ENCODE measurements around the gene MLPH.

The MLPH gene

DNA sequence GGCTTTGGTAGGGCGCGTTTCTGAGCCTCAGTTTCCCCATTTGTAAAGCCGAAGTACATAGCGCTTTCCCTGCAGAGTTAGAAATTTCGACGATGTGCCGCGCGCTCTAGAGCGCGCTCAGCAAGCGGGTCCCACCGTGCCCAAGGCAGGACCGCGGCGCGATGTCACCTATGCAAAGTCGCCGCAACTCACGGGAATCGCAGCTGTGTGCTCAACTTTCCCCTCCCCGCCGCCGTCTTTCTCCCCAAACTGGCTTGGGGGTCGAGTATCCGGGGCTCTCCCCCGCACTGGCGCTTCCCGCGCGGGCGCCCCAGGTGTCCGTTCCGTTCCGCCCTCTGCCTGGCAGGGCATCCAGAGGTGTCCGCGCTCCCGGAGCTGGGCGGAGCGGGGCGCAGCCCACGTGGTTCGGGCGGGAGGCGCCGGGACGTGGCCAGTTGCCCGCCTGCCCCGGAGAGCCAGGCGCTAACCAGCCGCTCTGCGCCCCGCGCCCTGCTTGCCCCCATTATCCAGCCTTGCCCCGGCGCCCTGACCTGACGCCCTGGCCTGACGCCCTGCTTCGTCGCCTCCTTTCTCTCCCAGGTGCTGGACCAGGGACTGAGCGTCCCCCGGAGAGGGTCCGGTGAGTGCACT lies at the start of gene MLPH:
TSS of gene MLPH (plus strand) at position 433 of the 630 bp plus-strand sequence. CDS start 6,176 bp downstream, outside the sequence.
- DNase-seq (ENCODE audit: low spot score), result no peak

- DNase-seq (ENCODE audit: low spot score), result no peak
Measured at GRCh38 chr2:237437566-237437965, 49.5 kb upstream of the MLPH start.

DNA sequence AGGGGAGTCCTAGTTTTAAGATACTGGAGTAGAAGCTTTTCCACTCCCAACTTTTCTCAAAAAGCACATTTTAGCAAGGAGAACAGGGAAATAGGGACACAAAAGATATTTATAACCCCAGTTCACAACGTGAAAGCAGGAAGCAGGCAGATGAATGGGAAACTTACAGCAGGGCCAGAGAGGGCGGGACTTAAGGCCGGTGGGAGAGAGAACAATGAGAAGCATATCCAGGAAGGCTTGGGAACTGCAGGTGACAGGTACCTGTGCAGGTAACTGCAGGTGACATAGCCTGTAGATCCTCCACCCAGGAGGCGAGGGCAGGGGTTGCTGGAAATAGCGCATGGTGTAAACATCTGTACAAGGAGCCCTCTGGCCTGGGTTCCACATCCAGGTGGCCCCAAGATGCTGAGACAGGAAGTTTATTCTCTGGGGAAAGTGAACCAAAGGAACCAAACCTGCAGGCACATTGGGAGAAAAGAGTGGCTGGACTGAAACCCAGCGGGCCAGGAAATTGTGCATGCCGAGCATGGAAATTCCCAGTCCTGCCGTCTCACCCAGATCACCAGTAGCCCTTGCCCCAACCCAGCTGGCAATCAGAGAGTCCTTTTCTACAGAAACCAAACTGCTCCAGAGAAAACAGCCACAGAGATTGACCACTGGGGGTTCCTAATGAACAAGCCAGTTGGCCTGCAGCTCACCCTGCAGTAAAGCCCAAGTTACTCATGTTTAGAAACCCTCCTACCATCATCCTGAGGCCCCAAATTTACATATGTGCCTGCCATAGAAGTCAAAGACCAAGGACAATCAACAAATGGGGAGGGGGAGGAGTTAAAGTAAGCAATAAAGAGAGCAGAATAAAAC lies 48.7 kb upstream of the MLPH start:
- no peak for DNase-seq (ENCODE audit: low spot score)

DNA sequence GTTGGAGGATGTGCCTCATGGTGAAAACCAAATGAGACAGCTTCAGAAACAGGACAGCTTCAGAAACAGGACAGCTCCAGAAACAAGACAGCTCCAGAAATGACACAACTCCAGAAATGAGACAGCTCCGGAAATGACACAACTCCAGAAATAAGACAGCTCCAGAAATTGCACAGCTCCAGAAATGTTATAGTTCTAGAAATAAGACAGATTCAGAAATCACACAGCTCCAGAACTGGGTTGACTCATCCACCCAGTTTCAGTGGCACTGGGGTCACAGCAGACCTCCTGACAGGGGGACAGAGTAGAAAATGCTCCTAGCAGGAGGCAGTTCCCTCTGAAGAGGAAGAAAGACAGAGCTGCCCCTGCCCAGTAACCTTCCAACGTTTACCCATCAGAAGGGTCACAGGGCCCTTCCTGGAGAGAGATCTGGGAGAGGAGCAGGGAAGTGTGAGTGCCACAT lies 46.2 kb upstream of the MLPH start:
- DNase-seq (ENCODE audit: low spot score), result no peak

DNA sequence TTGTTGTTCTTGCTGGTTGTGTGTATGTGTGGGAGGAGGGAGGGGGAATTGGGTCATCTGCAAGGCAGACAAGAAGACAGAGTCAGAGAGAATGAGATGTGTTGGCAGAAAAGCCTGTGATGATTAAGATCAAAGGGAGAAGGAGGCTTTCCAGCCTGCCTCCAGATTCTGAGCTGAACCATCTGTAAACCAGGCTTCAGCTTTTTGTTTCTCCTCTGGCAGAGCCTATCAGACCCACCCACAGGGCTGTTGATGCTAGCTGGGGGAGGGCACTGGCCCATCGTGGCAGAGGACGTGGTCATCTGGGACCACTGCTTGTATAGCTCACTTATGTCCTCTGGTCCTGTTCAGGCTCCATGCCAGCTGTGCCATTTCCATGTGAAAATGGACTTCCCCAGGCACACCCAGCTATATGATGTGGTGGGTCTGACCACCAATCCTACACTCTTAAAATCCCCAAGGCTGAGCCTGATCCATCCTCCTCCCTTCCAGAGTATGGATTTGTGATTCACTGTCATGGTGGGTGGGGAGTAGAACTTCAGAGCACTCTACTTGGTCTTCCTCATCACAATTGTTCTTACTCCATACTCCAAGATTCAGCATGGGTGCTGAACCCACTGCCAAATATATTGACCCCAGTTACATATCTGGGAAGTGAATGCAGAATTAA lies 45.3 kb upstream of the MLPH start:
- DNase-seq (ENCODE audit: low spot score), result peak; percentile 45

GRCh38 chr2:237444071-237444470 lies 43.0 kb upstream of the MLPH start:
- DNase-seq (ENCODE audit: low spot score), result no peak

- DNase-seq (ENCODE audit: low spot score), result no peak
Measured at GRCh38 chr2:237445611-237446337, 41.3 kb upstream of the MLPH start.

- no peak for DNase-seq (ENCODE audit: low spot score)
Measured at GRCh38 chr2:237446338-237446665, 40.7 kb upstream of the MLPH start.

- DNase-seq (ENCODE audit: low spot score), result no peak
Measured at GRCh38 chr2:237447496-237447895, 39.6 kb upstream of the MLPH start.

GRCh38 chr2:237448171-237448570 lies 38.9 kb upstream of the MLPH start:
- no peak for DNase-seq (ENCODE audit: low spot score)

DNA sequence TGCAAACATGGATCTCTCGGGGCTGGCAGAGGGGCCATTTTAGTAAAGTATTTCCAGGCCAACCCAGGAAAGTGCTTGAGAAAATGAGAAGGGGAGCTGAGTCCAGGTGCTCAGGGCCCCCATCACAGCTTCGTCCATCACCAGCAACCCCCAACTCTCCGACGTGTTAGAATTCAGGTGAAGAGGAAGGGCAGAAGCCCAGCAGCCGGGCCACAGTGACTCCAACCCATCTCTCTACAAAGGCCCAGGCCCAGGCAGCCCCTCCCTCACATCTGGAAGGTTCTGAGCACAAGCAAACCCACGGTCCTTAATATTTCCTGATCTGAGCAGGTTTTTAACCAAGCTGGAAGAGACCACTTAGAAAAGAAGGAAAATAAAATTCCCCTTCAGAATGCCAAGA lies 38.4 kb upstream of the MLPH start:
- DNase-seq (ENCODE audit: low spot score), result no peak

- no peak for DNase-seq (ENCODE audit: low spot score)
Measured at GRCh38 chr2:237449193-237449881, 37.7 kb upstream of the MLPH start.

GRCh38 chr2:237450108-237450507 lies 36.9 kb upstream of the MLPH start:
- DNase-seq (ENCODE audit: low spot score), result no peak

- DNase-seq (ENCODE audit: low spot score), result no peak
Measured at GRCh38 chr2:237450583-237450982, 36.5 kb upstream of the MLPH start.

DNA sequence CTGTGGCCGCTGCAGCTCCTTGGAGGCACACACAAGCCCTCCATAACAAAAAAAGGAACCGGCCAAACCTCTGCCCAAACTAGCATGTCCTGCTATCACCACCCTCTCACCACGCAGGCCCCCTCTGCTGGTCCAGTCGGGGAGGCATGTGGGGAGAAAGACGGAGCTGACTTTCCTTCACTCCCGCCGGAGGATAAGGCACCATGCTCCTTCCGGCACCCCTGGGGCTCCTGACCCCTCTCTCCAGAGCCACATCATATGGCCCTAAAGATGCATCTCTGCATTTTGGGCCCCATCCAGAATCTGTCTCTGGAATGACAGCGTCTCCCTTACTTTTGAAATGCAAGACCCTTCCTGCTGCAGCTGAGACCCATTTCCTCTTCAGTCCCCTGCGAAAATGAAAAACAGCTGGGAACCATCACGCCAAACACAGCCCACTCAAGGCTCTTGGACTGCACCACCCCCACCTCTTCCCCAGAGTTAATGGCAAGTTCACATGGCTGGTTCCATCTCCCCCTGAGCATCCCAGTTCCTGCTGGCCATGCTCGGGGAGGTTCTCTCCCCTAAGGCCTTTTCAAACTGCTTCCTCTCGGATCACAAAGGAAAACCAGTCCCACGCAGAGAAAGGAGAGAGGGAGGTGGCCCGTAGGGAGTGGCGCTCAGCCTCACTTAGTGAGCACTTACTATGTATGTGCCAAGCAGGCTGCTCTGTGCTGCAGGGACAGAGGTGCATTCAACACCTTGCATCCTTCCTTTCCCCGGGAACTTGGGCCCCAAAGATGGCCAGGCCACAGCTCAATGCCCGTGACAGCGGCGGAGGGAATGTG lies 35.2 kb upstream of the MLPH start:
- DNase-seq (ENCODE audit: low spot score), result no peak

GRCh38 chr2:237452861-237453260 lies 34.2 kb upstream of the MLPH start:
- no peak for DNase-seq (ENCODE audit: low spot score)

DNA sequence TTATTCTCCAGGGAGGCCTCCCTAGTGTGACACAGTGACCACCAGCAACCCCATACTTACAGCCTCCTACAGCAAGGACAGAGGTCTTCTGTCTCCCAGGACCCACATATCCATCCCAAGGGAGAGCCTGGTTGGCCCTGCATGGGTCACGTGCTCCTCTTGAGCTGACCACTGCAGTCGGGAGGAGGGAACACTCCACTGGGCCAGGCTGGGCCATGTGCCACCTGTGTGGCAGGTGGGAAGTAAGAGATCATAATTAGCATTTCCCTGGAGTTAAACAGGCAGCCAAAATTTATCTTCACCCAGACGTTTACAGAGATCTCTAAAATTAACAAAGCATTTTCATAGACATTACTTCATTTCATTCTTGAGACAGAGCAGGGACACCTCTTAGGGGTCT lies 33.4 kb upstream of the MLPH start:
- DNase-seq (ENCODE audit: low spot score), result no peak

- DNase-seq (ENCODE audit: low spot score), result no peak
Measured at GRCh38 chr2:237455764-237456163, 31.3 kb upstream of the MLPH start.

DNA sequence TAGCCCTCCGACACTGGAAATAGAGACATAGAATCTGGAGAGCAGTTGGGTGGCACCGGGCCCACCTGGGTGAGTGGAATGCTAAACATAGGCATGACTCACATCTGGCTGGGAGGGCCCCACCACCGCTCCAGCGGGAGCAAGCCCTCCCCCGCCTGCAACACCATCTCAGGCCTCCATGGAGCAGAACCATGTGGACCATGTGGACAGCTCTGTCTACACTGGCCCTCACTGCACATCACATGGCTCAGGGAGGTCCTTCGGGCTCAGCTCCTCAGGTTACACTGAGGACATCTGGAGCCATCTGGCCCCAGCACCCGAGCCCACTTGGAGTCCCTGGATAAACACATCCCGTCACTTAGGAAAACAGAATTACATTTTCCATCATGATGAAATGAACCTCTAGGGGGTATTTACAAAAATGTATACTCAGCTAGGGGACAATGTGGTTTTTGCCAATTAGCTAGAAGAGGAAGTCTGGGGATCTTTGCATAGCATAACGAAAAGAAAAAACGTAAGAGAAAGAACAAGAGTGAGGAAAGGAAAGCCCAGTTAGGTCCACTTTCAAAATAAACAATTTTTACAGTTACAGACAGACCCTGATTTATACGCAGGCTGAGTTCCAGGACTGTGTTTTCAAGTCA lies 30.7 kb upstream of the MLPH start:
- DNase-seq (ENCODE audit: low spot score), result no peak

- DNase-seq (ENCODE audit: low spot score), result no peak
Measured at GRCh38 chr2:237457388-237457941, 29.6 kb upstream of the MLPH start.

All from CD4-positive, alpha-beta T cell treated with Interleukin-15 for 4 hours (primary cell).